DND-41 (cell line): ENCODE data around the gene TGIF1.

Source experiments
- ATAC-seq: fragments of 200-7000 bp; cut with Tn5 transposase; 3 replicates; pipeline ENCODE4 v1.9.1; 2021; ENCODE audit warnings: low read depth; ENCODE audit not compliant: insufficient read depth
- DNase-seq: peaks from one replicate; pipeline ENCODE4 v3.0.0-alpha.2; 2020
- H2AFZ ChIP-seq: 2 replicates; pipeline ENCODE4 v1.6.0; 2012; ENCODE audit warnings: low read depth, low read length
- H3K27ac ChIP-seq: 2 replicates; pipeline ENCODE4 v1.5.1; 2012; ENCODE audit warnings: low read length, inconsistent platforms
- H3K27me3 ChIP-seq: fragments of 200-600 bp; sonication (generic); 2 replicates; pipeline ENCODE4 v1.6.0; 2012; ENCODE audit warnings: low read length, mild to moderate bottlenecking, inconsistent platforms; ENCODE audit not compliant: insufficient read depth, poor library complexity
- H3K36me3 ChIP-seq: 2 replicates; pipeline ENCODE4 v1.5.1; 2012; ENCODE audit warnings: low read length, inconsistent platforms; ENCODE audit not compliant: insufficient read depth
- H3K4me1 ChIP-seq: 2 replicates; pipeline ENCODE4 v1.5.1; 2012; ENCODE audit warnings: mild to moderate bottlenecking, low read length; ENCODE audit not compliant: insufficient read depth
- H3K4me2 ChIP-seq: 2 replicates; pipeline ENCODE4 v1.6.0; 2012; ENCODE audit warnings: mild to moderate bottlenecking, moderate library complexity, low read length, inconsistent platforms; ENCODE audit not compliant: insufficient read depth
- H3K4me3 ChIP-seq, 2 experiments: fragments of 200-600 bp in 1 of 2; shearing (Covaris generic) in 1 of 2; 2 replicates each; pipeline ENCODE4 v1.5.1; 2012 to 2016; ENCODE audit warnings: inconsistent platforms in 2 of 2, low read length in 2 of 2, mild to moderate bottlenecking in 2 of 2, low read depth in 1 of 2, moderate library complexity in 1 of 2
- H3K79me2 ChIP-seq: 2 replicates; pipeline ENCODE4 v1.6.0; 2012; ENCODE audit warnings: low read length, inconsistent platforms; ENCODE audit not compliant: insufficient read depth
- H3K9ac ChIP-seq: 2 replicates; pipeline ENCODE4 v1.6.0; 2012; ENCODE audit warnings: low read depth, mild to moderate bottlenecking, inconsistent platforms, low read length, moderate library complexity
- H3K9me3 ChIP-seq: 2 replicates; pipeline ENCODE4 v1.5.1; 2012; ENCODE audit warnings: low read length, moderate library complexity, mild to moderate bottlenecking, inconsistent platforms; ENCODE audit not compliant: insufficient read depth, severe bottlenecking
- H4K20me1 ChIP-seq: 2 replicates; pipeline ENCODE4 v1.6.0; 2012; ENCODE audit warnings: low read length; ENCODE audit not compliant: insufficient read depth
- CTCF ChIP-seq: IDR thresholded peaks from 2 replicates; pipeline ENCODE4 v1.5.1; 2012; ENCODE audit warnings: borderline replicate concordance, low read length, moderate library complexity, mild to moderate bottlenecking; ENCODE audit not compliant: poor library complexity, severe bottlenecking; ENCODE audit errors: extremely low read depth
- EZH2 ChIP-seq: IDR thresholded peaks from 3 replicates; pipeline ENCODE4 v1.6.1; 2012; ENCODE audit warnings: borderline replicate concordance, low read depth, mild to moderate bottlenecking, moderate library complexity, low read length, inconsistent platforms; ENCODE audit not compliant: severe bottlenecking

Gene TGIF1

DNA sequence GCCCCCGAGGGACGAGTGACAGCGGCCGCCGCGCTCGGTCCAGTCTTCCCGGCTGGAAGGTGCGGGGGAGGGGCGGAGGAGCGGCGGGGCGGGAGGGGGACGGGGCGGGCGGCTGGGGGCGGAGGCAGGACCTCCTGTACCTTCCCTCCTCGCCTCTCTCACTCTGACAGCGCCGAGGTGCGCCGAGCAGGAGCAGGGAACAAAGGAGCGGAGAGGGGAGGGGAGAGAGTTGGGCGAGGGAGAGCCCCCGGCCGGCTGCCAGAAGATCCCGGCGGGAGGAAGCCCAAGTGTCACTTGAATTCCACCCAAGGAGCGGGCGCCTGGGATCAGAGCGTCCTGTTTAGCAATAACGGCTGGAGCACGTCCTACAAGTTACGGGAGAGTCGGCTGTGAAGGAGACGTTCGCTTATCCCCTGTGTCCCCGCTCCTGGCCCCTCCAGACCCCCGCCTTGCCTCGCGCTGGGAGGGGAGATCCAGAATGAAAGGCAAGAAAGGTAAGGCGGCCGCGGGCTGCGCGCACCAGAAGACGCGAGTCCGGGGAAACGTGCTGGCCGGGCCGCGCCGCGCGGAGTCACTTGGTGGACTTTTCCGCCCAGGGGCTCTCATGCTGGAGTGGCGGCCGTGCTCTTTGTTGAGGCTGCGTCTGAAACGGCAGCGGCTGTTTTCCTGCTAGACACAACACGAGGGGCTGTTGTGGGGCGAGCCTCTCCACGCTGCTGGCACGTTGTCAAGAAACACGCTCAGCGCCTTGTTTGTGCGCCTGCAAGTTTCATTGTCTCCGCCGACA lies at the start of gene TGIF1:
TSS of gene TGIF1 (plus strand) at position 161 of the 787 bp plus-strand sequence. CDS start at position 479, 318 bp downstream.
- H3K4me2 ChIP-seq = peak within 1 kb of the TSS; percentile 67
- peak within 1 kb of the TSS; percentile 74 for H3K9ac ChIP-seq
- peaks cover 1% of the 10 kb centered on the region; the same call in 1 of the 2 replicates for H3K36me3 ChIP-seq
- ATAC-seq (peak; percentile 36), DNase-seq (peak; percentile 71)
- peak within 1 kb of the TSS; percentile 76 to 77 for H3K4me3 ChIP-seq
- peak within 1 kb of the TSS; percentile 75 for H2AFZ ChIP-seq
- TF ChIP-seq CTCF (no peak), EZH2 (no peak)
- H3K9me3 ChIP-seq = no peaks in the 10 kb centered on the region
- peaks cover 17% of the 10 kb centered on the region; the same call in 1 of the 2 replicates for H4K20me1 ChIP-seq
- peaks cover 72% of the 10 kb centered on the region for H3K79me2 ChIP-seq
- peak within 1 kb of the TSS; percentile 94 for H3K27ac ChIP-seq
- no peaks in the 10 kb centered on the region for H3K27me3 ChIP-seq
- peaks cover 47% of the 10 kb centered on the region for H3K4me1 ChIP-seq

GRCh38 chr18:3400567-3401296 lies 49.2 kb upstream of the TGIF1 start:
- Histone ChIP-seq H3K4me2 (no peak overlapping the region), H3K36me3 (no peaks in the 10 kb centered on the region), H3K4me3 (no peak overlapping the region), H3K27ac (no peak overlapping the region), H3K9me3 (no peaks in the 10 kb centered on the region), H3K4me1 (no peaks in the 10 kb centered on the region), H3K79me2 (no peaks in the 10 kb centered on the region), H3K9ac (no peak overlapping the region), H3K27me3 (no peaks in the 10 kb centered on the region), H2AFZ (no peak overlapping the region), H4K20me1 (no peaks in the 10 kb centered on the region)
- ATAC-seq = no peak
- TF ChIP-seq EZH2 = no peak
- TF ChIP-seq CTCF = no peak
- DNase-seq = no peak

DNA sequence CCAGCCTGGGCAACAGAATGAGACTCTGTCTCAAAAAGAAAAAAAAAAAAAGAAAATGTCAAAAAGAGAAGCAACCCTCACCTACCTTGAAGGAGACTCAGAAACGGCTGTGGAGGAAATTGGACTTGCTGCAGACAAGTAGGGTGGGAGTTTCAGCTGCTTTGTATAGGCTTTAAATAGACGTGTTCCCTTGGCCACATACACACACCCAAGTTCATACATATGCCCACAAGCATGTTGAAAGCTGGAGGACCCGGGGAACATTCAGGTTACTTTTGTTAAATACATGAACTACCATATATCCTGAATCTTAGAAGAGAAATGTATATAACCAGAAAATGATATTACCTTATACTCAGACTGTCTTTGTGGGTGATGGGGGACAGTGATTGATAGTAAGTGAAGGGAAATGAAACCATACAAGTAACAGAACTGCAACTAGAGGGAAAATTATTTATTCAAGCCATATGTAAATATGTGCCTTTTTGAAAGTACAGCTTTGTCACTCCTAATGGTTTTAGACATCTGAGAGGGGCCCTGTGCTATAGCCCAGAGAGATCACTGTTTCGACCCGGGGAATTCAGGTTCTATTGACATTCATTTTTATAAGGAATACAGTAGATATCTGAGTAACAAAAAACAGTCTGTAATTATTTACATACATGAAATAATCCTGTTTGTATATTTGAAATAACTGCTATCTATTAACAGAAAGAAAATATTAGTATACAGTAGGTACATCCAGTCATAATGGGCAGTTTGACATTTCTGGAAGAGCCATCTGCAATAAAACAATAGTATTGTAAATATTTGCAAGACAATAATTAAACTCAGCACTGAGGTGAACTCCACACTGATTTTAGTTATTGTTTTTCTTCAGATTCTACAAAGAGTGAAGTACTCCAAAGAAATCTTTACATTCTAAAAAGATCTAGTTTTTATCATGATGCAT lies 48.0 kb upstream of the TGIF1 start:
- H3K79me2 ChIP-seq = no peaks in the 10 kb centered on the region
- no peaks in the 10 kb centered on the region for H4K20me1 ChIP-seq
- no peak overlapping the region for H3K4me3 ChIP-seq
- H2AFZ ChIP-seq = no peak overlapping the region
- DNase-seq (no peak), ATAC-seq (no peak)
- H3K9ac ChIP-seq = no peak overlapping the region
- H3K27ac ChIP-seq = no peak overlapping the region
- no peak overlapping the region for H3K4me2 ChIP-seq
- H3K9me3 ChIP-seq = no peaks in the 10 kb centered on the region
- no peaks in the 10 kb centered on the region for H3K27me3 ChIP-seq
- TF ChIP-seq CTCF (no peak), EZH2 (no peak)
- H3K4me1 ChIP-seq = no peaks in the 10 kb centered on the region
- no peaks in the 10 kb centered on the region for H3K36me3 ChIP-seq
